ENCODE measurements around the gene TNFAIP8L3. TPM values are rescaled to one million over a fixed set of nuclear protein-coding genes. Genes with fewer than 3 reads are reported as not detected.

The TNFAIP8L3 gene
- total and polyA plus RNA-seq, 10 donors = 6.5 to 35.8 (median 20.8) TPM

DNA sequence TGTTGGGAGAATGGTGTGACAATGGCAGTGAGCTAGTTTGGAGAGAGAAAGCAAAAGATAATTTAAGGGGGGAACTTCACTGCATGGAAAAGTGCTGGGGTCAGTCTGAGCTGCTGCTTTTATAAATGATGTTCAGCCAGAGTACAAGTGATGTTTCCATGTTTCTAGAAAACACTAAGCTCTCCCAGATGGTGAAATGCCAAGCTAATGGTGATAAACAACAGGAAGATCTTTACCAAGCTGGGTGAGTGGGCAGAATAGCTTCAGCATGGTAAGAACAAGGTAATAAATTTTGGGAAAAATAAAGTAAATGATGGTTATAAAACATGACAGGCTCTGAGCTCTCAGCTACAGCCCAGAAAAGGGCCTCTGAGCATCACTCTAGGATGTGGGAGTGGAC lies 29.4 kb downstream of the TNFAIP8L3 start:
- DNase-seq = no peak
- Histone ChIP-seq H3K36me3 (no peaks in the 10 kb centered on the region), H3K4me3 (no peak overlapping the region), H3K27me3 (replicated peaks in 1 of 7) (peaks cover 0 to 4% (median 0%) of the 10 kb centered on the region in 7 donors), H3K27ac (peak overlapping the region in 7 of 8 donors; percentile 9 to 58 (median 36)), H3K4me1 (peaks cover 0 to 10% (median 0%) of the 10 kb centered on the region in 6 donors), H3K9me3 (no peaks in the 10 kb centered on the region)
- intact Hi-C loops (cut with DNase I; ENCODE audit: low total_unique reads) = no loop called here
- TF ChIP-seq POLR2AphosphoS5 (IDR thresholded peaks at IDR 0.05) = no peak
- TF ChIP-seq, protein P1, sequence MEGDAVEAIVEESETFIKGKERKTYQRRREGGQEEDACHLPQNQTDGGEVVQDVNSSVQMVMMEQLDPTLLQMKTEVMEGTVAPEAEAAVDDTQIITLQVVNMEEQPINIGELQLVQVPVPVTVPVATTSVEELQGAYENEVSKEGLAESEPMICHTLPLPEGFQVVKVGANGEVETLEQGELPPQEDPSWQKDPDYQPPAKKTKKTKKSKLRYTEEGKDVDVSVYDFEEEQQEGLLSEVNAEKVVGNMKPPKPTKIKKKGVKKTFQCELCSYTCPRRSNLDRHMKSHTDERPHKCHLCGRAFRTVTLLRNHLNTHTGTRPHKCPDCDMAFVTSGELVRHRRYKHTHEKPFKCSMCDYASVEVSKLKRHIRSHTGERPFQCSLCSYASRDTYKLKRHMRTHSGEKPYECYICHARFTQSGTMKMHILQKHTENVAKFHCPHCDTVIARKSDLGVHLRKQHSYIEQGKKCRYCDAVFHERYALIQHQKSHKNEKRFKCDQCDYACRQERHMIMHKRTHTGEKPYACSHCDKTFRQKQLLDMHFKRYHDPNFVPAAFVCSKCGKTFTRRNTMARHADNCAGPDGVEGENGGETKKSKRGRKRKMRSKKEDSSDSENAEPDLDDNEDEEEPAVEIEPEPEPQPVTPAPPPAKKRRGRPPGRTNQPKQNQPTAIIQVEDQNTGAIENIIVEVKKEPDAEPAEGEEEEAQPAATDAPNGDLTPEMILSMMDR (IDR thresholded peaks at IDR 0.05 in 8 of 11, conservative IDR thresholded peaks at IDR 0.05 in 3 of 11) = no peak
- TF ChIP-seq POLR2A (IDR thresholded peaks at IDR 0.05) = no peak

GRCh38 chr15:51062736-51063135 lies 32.0 kb downstream of the TNFAIP8L3 start:
- Histone ChIP-seq H3K9me3 (no peaks in the 10 kb centered on the region), H3K27ac (no peak overlapping the region), H3K36me3 (peaks cover 0 to 5% (median under 1%) of the 10 kb centered on the region in 6 donors), H3K27me3 (replicated peaks in 1 of 7) (peaks cover 0 to 4% (median 0%) of the 10 kb centered on the region in 7 donors), H3K4me3 (no peak overlapping the region), H3K4me1 (peaks cover 0 to 13% (median 2%) of the 10 kb centered on the region in 6 donors)
- no peak for DNase-seq
- 80 to 92% (median 83%) methylated on average over 1 of the region's 1 CpG for WGBS, 5 donors
- TF ChIP-seq POLR2AphosphoS5 (IDR thresholded peaks at IDR 0.05) = no peak
- TF ChIP-seq, protein P1 (IDR thresholded peaks at IDR 0.05 in 8 of 11, conservative IDR thresholded peaks at IDR 0.05 in 3 of 11) = no peak
- intact Hi-C loops (cut with DNase I; ENCODE audit: low total_unique reads) = no loop called here

- 71 to 79% (median 75%) methylated on average over 3 of the region's 3 CpGs for WGBS, 5 donors
Observed at GRCh38 chr15:51060030-51060673, 34.6 kb downstream of the TNFAIP8L3 start.

GRCh38 chr15:51054535-51054934 lies 40.2 kb downstream of the TNFAIP8L3 start:
- Histone ChIP-seq H3K27me3 (replicated peaks in 1 of 7) (no peaks in the 10 kb centered on the region), H3K4me3 (no peak overlapping the region), H3K27ac (no peak overlapping the region), H3K4me1 (peaks cover 0 to 22% (median 9%) of the 10 kb centered on the region in 6 donors), H3K9me3 (no peaks in the 10 kb centered on the region), H3K36me3 (peaks cover 0 to 29% (median 3%) of the 10 kb centered on the region in 6 donors)
- no peak for TF ChIP-seq POLR2AphosphoS5 (IDR thresholded peaks at IDR 0.05)
- no peak for TF ChIP-seq POLR2A (IDR thresholded peaks at IDR 0.05)
- TF ChIP-seq, protein P1 (IDR thresholded peaks at IDR 0.05 in 8 of 11, conservative IDR thresholded peaks at IDR 0.05 in 3 of 11) = no peak
- WGBS, 5 donors = 90 to 100% (median 94%) methylated on average over 1 of the region's 1 CpG
- intact Hi-C loops (cut with DNase I; ENCODE audit: low total_unique reads) = no loop called here
- DNase-seq = no peak

More at GRCh38 chr15:51060030-51060673, 34.6 kb downstream of the TNFAIP8L3 start:
- intact Hi-C loops (cut with DNase I; ENCODE audit: low total_unique reads) = no loop called here
- DNase-seq = no peak
- TF ChIP-seq POLR2AphosphoS5 (IDR thresholded peaks at IDR 0.05) = peak in 1 of 3 donors; percentile 32
- TF ChIP-seq, protein P1 (IDR thresholded peaks at IDR 0.05 in 8 of 11, conservative IDR thresholded peaks at IDR 0.05 in 3 of 11) = no peak
- no peak for TF ChIP-seq POLR2A (IDR thresholded peaks at IDR 0.05)
- H3K36me3 ChIP-seq = peaks cover 0 to 26% (median 3%) of the 10 kb centered on the region in 6 donors
- peaks cover 0 to 4% (median 0%) of the 10 kb centered on the region in 7 donors for H3K27me3 ChIP-seq (replicated peaks in 1 of 7)
- H3K4me1 ChIP-seq = peaks cover 0 to 13% (median 2%) of the 10 kb centered on the region in 6 donors
- no peak overlapping the region for H3K27ac ChIP-seq
- H3K9me3 ChIP-seq = no peaks in the 10 kb centered on the region
- H3K4me3 ChIP-seq = no peak overlapping the region
